ENCODE results near the gene CDK5.
A peak's percentile ranks its signal among the peaks of the same experiment; 100 is the strongest.

Gene CDK5

GRCh38 chr7:151074817-151075661 is 17.3 kb upstream of the CDK5 start:
- no peak for DNase-seq
- TF ChIP-seq GATA1 (IDR thresholded peaks at IDR 0.05; ENCODE audit: low read depth, low read length) (no peak), POLR2A (IDR thresholded peaks at IDR 0.05; ENCODE audit: low read length) (no peak)

- TF ChIP-seq GATA1 (IDR thresholded peaks at IDR 0.05; ENCODE audit: low read depth, low read length) (no peak), POLR2A (IDR thresholded peaks at IDR 0.05; ENCODE audit: low read length) (no peak)
- DNase-seq = no peak
Measured at GRCh38 chr7:151073990-151074389, 16.3 kb upstream of the CDK5 start.

DNA sequence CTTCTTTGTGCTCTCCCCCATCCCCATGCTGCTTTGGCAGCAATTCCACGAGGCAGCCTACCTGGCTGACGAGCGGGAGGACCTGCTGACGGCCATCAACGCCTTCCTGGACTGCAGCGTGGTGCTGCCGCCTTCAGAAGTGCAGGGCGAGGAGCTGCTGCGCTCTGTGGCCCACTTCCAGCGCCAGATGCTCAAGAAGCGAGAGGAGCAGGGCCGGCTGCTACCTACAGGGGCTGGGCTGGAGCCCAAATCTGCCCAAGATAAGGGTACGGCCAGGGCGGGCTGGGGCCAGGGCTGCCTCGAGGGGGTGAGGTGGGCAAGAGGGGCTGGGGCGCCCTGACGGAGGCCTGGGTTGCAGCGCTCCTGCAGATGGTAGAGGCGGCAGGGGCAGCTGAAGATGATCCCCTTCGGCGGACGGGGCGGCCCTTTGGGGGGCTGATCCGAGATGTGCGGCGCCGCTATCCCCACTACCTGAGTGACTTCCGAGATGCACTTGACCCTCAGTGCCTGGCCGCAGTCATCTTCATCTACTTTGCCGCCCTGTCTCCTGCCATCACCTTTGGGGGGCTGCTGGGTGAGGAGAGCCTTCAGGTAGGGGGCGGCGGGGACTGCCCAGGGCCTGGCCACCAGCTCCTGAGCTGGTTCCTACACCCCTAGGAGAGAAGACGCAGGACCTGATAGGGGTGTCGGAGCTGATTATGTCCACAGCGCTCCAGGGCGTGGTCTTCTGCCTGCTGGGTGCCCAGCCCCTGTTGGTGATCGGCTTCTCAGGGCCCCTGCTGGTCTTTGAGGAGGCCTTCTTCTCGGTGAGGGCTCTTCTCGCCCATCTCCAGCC is 13.6 kb upstream of the CDK5 start:
- TF ChIP-seq POLR2A (IDR thresholded peaks at IDR 0.05; ENCODE audit: low read length) = no peak
- no peak for TF ChIP-seq GATA1 (IDR thresholded peaks at IDR 0.05; ENCODE audit: low read depth, low read length)
- DNase-seq = no peak

GRCh38 chr7:151070574-151070960 is 12.9 kb upstream of the CDK5 start:
- DNase-seq = no peak
- TF ChIP-seq GATA1 (IDR thresholded peaks at IDR 0.05; ENCODE audit: low read depth, low read length) (no peak), POLR2A (IDR thresholded peaks at IDR 0.05; ENCODE audit: low read length) (no peak)

GRCh38 chr7:151069841-151070573 is 12.3 kb upstream of the CDK5 start:
- no peak for DNase-seq
- no peak for TF ChIP-seq GATA1 (IDR thresholded peaks at IDR 0.05; ENCODE audit: low read depth, low read length)
- no peak for TF ChIP-seq POLR2A (IDR thresholded peaks at IDR 0.05; ENCODE audit: low read length)

- no peak for DNase-seq
- TF ChIP-seq GATA1 (IDR thresholded peaks at IDR 0.05; ENCODE audit: low read depth, low read length) (no peak), POLR2A (IDR thresholded peaks at IDR 0.05; ENCODE audit: low read length) (no peak)
Measured at GRCh38 chr7:151068069-151068773, 10.5 kb upstream of the CDK5 start.

DNA sequence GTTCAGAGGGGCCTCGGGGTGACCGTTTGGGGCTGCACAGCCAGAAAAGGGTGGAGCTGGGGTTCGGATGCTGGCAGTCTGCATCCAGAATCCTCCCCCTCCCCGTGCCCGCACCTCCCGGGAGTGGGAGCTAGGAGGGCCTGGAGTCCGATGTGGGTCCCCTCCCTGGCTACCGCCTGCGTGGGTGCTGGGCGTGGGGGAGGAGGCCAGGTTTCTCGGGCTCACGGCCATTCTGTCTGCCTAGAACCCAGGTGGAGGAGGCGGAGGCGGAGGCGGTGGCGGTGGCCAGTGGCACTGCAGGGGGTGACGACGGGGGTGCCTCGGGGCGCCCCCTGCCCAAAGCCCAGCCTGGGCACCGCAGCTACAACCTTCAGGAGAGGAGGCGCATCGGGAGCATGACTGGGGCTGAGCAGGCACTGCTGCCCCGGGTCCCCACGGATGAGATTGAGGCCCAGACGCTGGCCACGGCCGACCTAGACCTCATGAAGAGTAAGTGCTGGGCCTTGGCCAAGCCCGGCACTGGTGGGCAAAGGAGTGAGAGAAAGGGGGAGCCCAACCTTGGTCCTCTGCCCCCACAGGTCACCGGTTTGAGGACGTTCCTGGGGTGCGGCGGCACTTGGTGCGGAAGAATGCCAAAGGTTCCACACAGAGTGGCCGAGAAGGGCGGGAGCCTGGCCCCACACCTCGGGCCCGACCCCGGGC is 8.7 kb upstream of the CDK5 start:
- TF ChIP-seq GATA1 (IDR thresholded peaks at IDR 0.05; ENCODE audit: low read depth, low read length) (no peak), POLR2A (IDR thresholded peaks at IDR 0.05; ENCODE audit: low read length) (no peak)
- DNase-seq = no peak

GRCh38 chr7:151065516-151065915 is 7.8 kb upstream of the CDK5 start:
- TF ChIP-seq GATA1 (IDR thresholded peaks at IDR 0.05; ENCODE audit: low read depth, low read length) = no peak
- no peak for TF ChIP-seq POLR2A (IDR thresholded peaks at IDR 0.05; ENCODE audit: low read length)
- no peak for DNase-seq

DNA sequence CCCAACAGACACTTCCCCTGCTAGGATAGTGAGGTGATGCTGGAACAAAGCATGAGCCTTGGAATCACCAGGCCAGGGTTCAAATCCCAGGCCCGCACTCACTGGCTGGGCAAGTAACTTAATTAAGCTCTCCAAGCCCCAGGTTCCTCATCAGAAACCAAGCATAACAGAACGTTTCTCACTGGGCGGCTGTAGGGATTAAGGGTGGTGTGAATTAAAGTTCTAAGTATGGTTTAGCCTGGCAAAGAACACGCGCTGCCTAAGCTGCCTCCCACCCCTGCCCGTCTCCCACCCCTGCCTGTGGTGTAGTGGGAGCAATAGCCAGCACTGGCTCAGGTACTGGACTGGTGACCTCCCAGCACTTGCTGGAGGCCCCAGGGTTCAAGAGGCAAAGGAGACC is 7.3 kb upstream of the CDK5 start:
- TF ChIP-seq GATA1 (IDR thresholded peaks at IDR 0.05; ENCODE audit: low read depth, low read length) = no peak
- no peak for TF ChIP-seq POLR2A (IDR thresholded peaks at IDR 0.05; ENCODE audit: low read length)
- no peak for DNase-seq

- DNase-seq = no peak
Measured at GRCh38 chr7:151064454-151064853, 6.8 kb upstream of the CDK5 start.

GRCh38 chr7:151063212-151063561 is 5.5 kb upstream of the CDK5 start:
- no peak for DNase-seq
- TF ChIP-seq POLR2A (IDR thresholded peaks at IDR 0.05; ENCODE audit: low read length) (no peak), GATA1 (IDR thresholded peaks at IDR 0.05; ENCODE audit: low read depth, low read length) (no peak)

More at GRCh38 chr7:151064454-151064853, 6.8 kb upstream of the CDK5 start:
- TF ChIP-seq GATA1 (IDR thresholded peaks at IDR 0.05; ENCODE audit: low read depth, low read length) (no peak), POLR2A (IDR thresholded peaks at IDR 0.05; ENCODE audit: low read length) (no peak)

- DNase-seq = peak; percentile 36 to 44
Measured at GRCh38 chr7:151062399-151063211, 4.9 kb upstream of the CDK5 start.

More at GRCh38 chr7:151062399-151063211, 4.9 kb upstream of the CDK5 start:
- no peak for TF ChIP-seq POLR2A (IDR thresholded peaks at IDR 0.05; ENCODE audit: low read length)
- no peak for TF ChIP-seq GATA1 (IDR thresholded peaks at IDR 0.05; ENCODE audit: low read depth, low read length)

All from erythroblast (primary cell).